Measurements from ENCODE around the gene CBFB. TPM values are rescaled to one million over a fixed set of nuclear protein-coding genes. Genes with fewer than 3 reads are reported as not detected.

Gene CBFB
- total and polyA plus RNA-seq, 2 of the 13 experiments (the other 11 are each of a cell fraction or from before 2014, with no cell fraction given), result 22.1 to 70.8 TPM

DNA sequence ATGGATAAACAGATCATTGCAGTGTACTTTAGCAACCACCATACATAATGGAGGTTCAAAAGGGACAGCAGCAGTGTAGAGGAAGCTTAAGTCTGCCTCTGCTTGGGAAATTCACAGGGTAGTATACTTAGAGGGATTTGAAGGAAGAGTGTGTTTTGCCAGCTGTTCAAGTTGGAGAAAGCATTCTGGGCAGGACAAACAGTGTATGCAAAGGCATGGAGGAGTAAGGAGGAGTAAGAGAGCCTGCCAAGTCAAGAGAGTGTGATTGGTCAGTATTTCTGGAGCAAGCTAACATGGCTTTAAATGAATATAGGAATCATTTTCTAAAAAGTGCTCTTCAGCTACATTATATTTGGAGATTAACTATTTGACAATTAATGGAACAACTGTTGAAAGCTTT lies 57.9 kb downstream of the CBFB start:
- Histone ChIP-seq H4K20me1 (ENCODE audit: insufficient read depth, low read length) (no peaks in the 10 kb centered on the region), H3K36me3 (replicated peaks in 1 of 2; ENCODE audit: control insufficient read depth in 1 of 2, insufficient read depth in 2 of 2, low read length in 2 of 2) (peaks cover 4 to 7% of the 10 kb centered on the region in 2 experiments; a peak in 3 of 5 replicates), H3K4me3 (replicated peaks in 1 of 3; ENCODE audit: insufficient read depth in 1 of 3, low read depth in 2 of 3, low read length in 3 of 3) (no peak overlapping the region), H2AFZ (ENCODE audit: low read length) (no peak overlapping the region), H3K4me1 (ENCODE audit: insufficient read depth, low read length) (peaks cover 7% of the 10 kb centered on the region; the same call in 1 of the 2 replicates), H3K27me3 (ENCODE audit: control insufficient read depth in 1 of 2, insufficient read depth in 2 of 2, low read length in 2 of 2) (no peaks in the 10 kb centered on the region), H3K9ac (ENCODE audit: insufficient read depth, low read depth, low read length) (no peak overlapping the region), H3K9me3 (ENCODE audit: low read length) (no peaks in the 10 kb centered on the region), H3K4me2 (ENCODE audit: low read depth, low read length) (no peak overlapping the region), H3K27ac (ENCODE audit: extremely low read length, insufficient read depth, low read length) (no peak overlapping the region), H3K79me2 (ENCODE audit: insufficient read depth, low read length) (no peaks in the 10 kb centered on the region)
- CTCF ChIA-PET (ENCODE audit: low intra/inter-chr PET ratio, low total read pairs), result no interaction called here
- in situ Hi-C loops (cut with HindIII; ENCODE audit: extremely low pct_ligation_motif_present, low pct_unique_long_range_greater_than_20kb) (no loop called here), intact Hi-C loops (cut with micrococcal nuclease; ENCODE audit: unreplicated experiment) (no loop called here)
- ATAC-seq, result no peak; the same call in 2 of the 3 replicates
- TF ChIP-seq, protein P1, sequence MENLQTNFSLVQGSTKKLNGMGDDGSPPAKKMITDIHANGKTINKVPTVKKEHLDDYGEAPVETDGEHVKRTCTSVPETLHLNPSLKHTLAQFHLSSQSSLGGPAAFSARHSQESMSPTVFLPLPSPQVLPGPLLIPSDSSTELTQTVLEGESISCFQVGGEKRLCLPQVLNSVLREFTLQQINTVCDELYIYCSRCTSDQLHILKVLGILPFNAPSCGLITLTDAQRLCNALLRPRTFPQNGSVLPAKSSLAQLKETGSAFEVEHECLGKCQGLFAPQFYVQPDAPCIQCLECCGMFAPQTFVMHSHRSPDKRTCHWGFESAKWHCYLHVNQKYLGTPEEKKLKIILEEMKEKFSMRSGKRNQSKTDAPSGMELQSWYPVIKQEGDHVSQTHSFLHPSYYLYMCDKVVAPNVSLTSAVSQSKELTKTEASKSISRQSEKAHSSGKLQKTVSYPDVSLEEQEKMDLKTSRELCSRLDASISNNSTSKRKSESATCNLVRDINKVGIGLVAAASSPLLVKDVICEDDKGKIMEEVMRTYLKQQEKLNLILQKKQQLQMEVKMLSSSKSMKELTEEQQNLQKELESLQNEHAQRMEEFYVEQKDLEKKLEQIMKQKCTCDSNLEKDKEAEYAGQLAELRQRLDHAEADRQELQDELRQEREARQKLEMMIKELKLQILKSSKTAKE (CRISPR knock-in tag; IDR thresholded peaks at IDR 0.05; ENCODE audit: borderline replicate concordance), result no peak
- no peak for TF ChIP-seq SKI (IDR thresholded peaks at IDR 0.05; ENCODE audit: partially characterized antibody)
- TF ChIP-seq ZNF317 (CRISPR knock-in tag; IDR thresholded peaks at IDR 0.05), result peak; percentile 75; the same call in 1 of the 2 replicates
- POLR2A ChIA-PET, result interaction anchor here (0.6 kb wide), 1 partner anchor 49 kb away, joined by 4 read pairs; no protein-coding TSS in a partner anchor
- no TSS peak for BruUV-seq (replicated peaks)
- DNase-seq (ENCODE audit: low spot score), result no peak
- no peak for FAIRE-seq

DNA sequence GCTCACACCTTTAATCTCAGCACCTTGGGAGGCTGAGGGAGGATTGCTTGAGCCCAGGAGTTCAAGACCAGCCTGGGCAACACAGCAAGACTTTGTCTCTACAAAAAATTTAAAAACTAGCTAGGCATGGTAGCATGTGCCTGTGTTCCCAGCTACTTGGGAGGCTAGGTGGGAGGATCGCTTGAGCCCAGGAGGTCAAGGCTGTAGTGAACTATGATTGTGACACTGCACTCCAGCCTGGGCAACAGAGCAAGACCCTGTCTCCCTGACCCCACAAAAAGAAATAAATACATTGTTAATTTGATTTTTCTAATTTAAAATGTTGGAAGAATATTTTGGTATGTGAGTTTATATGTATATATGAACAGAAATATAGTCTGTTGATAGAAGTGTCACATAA lies 58.3 kb downstream of the CBFB start:
- no peak overlapping the region for H3K4me2 ChIP-seq (ENCODE audit: low read depth, low read length)
- H2AFZ ChIP-seq (ENCODE audit: low read length), result no peak overlapping the region
- no peak overlapping the region for H3K27ac ChIP-seq (ENCODE audit: extremely low read length, insufficient read depth, low read length)
- H3K4me1 ChIP-seq (ENCODE audit: insufficient read depth, low read length), result peaks cover 7% of the 10 kb centered on the region; the same call in 1 of the 2 replicates
- H3K9ac ChIP-seq (ENCODE audit: insufficient read depth, low read depth, low read length), result no peak overlapping the region
- BruUV-seq (replicated peaks), result no TSS peak
- H4K20me1 ChIP-seq (ENCODE audit: insufficient read depth, low read length), result no peaks in the 10 kb centered on the region
- in situ Hi-C loops (cut with HindIII; ENCODE audit: extremely low pct_ligation_motif_present, low pct_unique_long_range_greater_than_20kb) (no loop called here), intact Hi-C loops (cut with micrococcal nuclease; ENCODE audit: unreplicated experiment) (no loop called here)
- no peak for FAIRE-seq
- DNase-seq (ENCODE audit: low spot score), result no peak
- H3K79me2 ChIP-seq (ENCODE audit: insufficient read depth, low read length), result no peaks in the 10 kb centered on the region
- no peak overlapping the region for H3K4me3 ChIP-seq (replicated peaks in 1 of 3; ENCODE audit: insufficient read depth in 1 of 3, low read depth in 2 of 3, low read length in 3 of 3)
- ATAC-seq, result no peak
- H3K27me3 ChIP-seq (ENCODE audit: control insufficient read depth in 1 of 2, insufficient read depth in 2 of 2, low read length in 2 of 2), result no peaks in the 10 kb centered on the region
- 95% methylated on average over 1 of the region's 1 CpG for WGBS (ENCODE audit: low lambda C conversion rate)
- H3K9me3 ChIP-seq (ENCODE audit: low read length), result no peaks in the 10 kb centered on the region
- CTCF ChIA-PET (ENCODE audit: low intra/inter-chr PET ratio, low total read pairs), result no interaction called here
- H3K36me3 ChIP-seq (replicated peaks in 1 of 2; ENCODE audit: control insufficient read depth in 1 of 2, insufficient read depth in 2 of 2, low read length in 2 of 2), result peaks cover 4 to 7% of the 10 kb centered on the region in 2 experiments; a peak in 3 of 5 replicates
- TF ChIP-seq ZNF180 (CRISPR knock-in tag; IDR thresholded peaks at IDR 0.05; ENCODE audit: borderline replicate concordance, low read depth) (no peak), ZNF121 (CRISPR knock-in tag; IDR thresholded peaks at IDR 0.05) (peak; percentile 95)
- POLR2A ChIA-PET, result interaction anchor here (0.6 kb wide), 1 partner anchor 49 kb away, joined by 4 read pairs; no protein-coding TSS in a partner anchor
